ENCODE data around the gene MAGI2.
"Not testable (repeated sequence)": the region's sequence is repeated elsewhere in the genome, so short reads cannot be mapped to it uniquely, and the experiment has no call there.

The MAGI2 gene

GRCh38 chr7:78026492-78026891, 1427.0 kb downstream of the MAGI2 start:
- no peak for DNase-seq (ENCODE audit: low spot score)

GRCh38 chr7:78024591-78024990, 1428.9 kb downstream of the MAGI2 start:
- DNase-seq (ENCODE audit: low spot score), result no peak

GRCh38 chr7:78023191-78023590, 1430.3 kb downstream of the MAGI2 start:
- no peak for DNase-seq (ENCODE audit: low spot score)

- no peak for DNase-seq (ENCODE audit: low spot score)
These were observed 1431.3 kb downstream of the MAGI2 start for GRCh38 chr7:78022165-78022564.

GRCh38 chr7:78020874-78021249, 1432.6 kb downstream of the MAGI2 start:
- no peak for DNase-seq (ENCODE audit: low spot score)

- DNase-seq (ENCODE audit: low spot score), result peak; percentile 55
These were observed 1433.2 kb downstream of the MAGI2 start for GRCh38 chr7:78020136-78020873.

GRCh38 chr7:78019447-78020135, 1433.9 kb downstream of the MAGI2 start:
- DNase-seq (ENCODE audit: low spot score), result peak; percentile 63

GRCh38 chr7:78018641-78019446, 1434.6 kb downstream of the MAGI2 start:
- DNase-seq (ENCODE audit: low spot score), result no peak

GRCh38 chr7:78017591-78018100, 1435.8 kb downstream of the MAGI2 start:
- no peak for DNase-seq (ENCODE audit: low spot score)

- DNase-seq (ENCODE audit: low spot score), result no peak
These were observed 1437.8 kb downstream of the MAGI2 start for GRCh38 chr7:78015574-78016260.

- no peak for DNase-seq (ENCODE audit: low spot score)
These were observed 1439.1 kb downstream of the MAGI2 start for GRCh38 chr7:78014401-78014800.

GRCh38 chr7:78013386-78013785, 1440.1 kb downstream of the MAGI2 start:
- no peak for DNase-seq (ENCODE audit: low spot score)

- no peak for DNase-seq (ENCODE audit: low spot score)
These were observed 1441.8 kb downstream of the MAGI2 start for GRCh38 chr7:78011642-78012041.

- no peak for DNase-seq (ENCODE audit: low spot score)
These were observed 1446.2 kb downstream of the MAGI2 start for GRCh38 chr7:78007231-78007630.

GRCh38 chr7:78006063-78006755, 1447.3 kb downstream of the MAGI2 start:
- no peak for DNase-seq (ENCODE audit: low spot score)

- no peak for DNase-seq (ENCODE audit: low spot score)
These were observed 1450.8 kb downstream of the MAGI2 start for GRCh38 chr7:78002715-78003114.

GRCh38 chr7:78002021-78002420, 1451.4 kb downstream of the MAGI2 start:
- no peak for DNase-seq (ENCODE audit: low spot score)

GRCh38 chr7:77999168-77999567, 1454.3 kb downstream of the MAGI2 start:
- not testable (repeated sequence) for DNase-seq (ENCODE audit: low spot score)

- no peak for DNase-seq (ENCODE audit: low spot score)
These were observed 1457.8 kb downstream of the MAGI2 start for GRCh38 chr7:77995717-77996116.

- DNase-seq (ENCODE audit: low spot score), result no peak
These were observed 1459.6 kb downstream of the MAGI2 start for GRCh38 chr7:77993838-77994237.

- DNase-seq (ENCODE audit: low spot score), result no peak
These were observed 1461.8 kb downstream of the MAGI2 start for GRCh38 chr7:77991656-77992055.

Data from activated CD4-positive, alpha-beta T cell treated with anti-CD3 and anti-CD28 coated beads, Interleukin-2, Interleukin-4, amounts not matched to agents 100 ng/mL and 50 ng/mL, durations not matched to agents 16 hours and 8 hours (primary cell).